GM13977 (cell line): ENCODE results near the gene ZNF33A.
"Not testable (repeated sequence)": the region's sequence is repeated elsewhere in the genome, so short reads cannot be mapped to it uniquely, and the experiment has no call there.

Experiments
- DNase-seq: peaks from one replicate; pipeline ENCODE4 v3.0.0; 2012; ENCODE audit warnings: low spot score
- in situ Hi-C: fragments of 300-500 bp; cut with MboI; formaldehyde crosslinking; loops from one replicate; pipeline ENCODE4 v1.12.0; 2022; ENCODE audit warnings: low sequenced_read_pairs, low pct_unique_long_range_greater_than_20kb, mixed read lengths, inconsistent platforms; ENCODE audit not compliant: unreplicated experiment
- TF ChIP-seq, protein P1 (sequence below): IDR thresholded peaks from 2 replicates; pipeline ENCODE4 v1.5.1; 2012; ENCODE audit warnings: mild to moderate bottlenecking, control low read depth; ENCODE audit not compliant: insufficient read depth; ENCODE audit errors: extremely low read depth, missing control alignments

Gene ZNF33A

DNA sequence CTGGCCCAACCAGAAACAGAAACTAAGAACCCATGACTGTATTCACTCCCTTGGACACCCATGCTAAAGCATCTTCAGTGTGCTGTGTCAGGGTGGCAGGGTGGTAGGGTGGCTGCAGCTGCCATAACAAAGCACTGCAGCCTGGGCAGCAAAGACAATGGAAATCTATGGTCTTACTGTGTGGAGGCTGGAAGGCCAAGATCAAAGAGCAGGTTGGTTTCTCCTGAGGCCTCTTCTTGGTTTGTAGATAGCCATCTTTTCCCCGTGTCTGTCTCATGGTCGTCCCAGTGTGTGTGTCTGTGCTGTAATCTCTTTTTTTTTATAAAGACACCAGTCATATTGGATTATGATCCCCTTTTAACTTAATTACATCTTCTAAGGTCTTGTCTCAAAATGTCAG lies 18.8 kb upstream of the ZNF33A start:
- DNase-seq, result no peak
- TF ChIP-seq, protein P1, sequence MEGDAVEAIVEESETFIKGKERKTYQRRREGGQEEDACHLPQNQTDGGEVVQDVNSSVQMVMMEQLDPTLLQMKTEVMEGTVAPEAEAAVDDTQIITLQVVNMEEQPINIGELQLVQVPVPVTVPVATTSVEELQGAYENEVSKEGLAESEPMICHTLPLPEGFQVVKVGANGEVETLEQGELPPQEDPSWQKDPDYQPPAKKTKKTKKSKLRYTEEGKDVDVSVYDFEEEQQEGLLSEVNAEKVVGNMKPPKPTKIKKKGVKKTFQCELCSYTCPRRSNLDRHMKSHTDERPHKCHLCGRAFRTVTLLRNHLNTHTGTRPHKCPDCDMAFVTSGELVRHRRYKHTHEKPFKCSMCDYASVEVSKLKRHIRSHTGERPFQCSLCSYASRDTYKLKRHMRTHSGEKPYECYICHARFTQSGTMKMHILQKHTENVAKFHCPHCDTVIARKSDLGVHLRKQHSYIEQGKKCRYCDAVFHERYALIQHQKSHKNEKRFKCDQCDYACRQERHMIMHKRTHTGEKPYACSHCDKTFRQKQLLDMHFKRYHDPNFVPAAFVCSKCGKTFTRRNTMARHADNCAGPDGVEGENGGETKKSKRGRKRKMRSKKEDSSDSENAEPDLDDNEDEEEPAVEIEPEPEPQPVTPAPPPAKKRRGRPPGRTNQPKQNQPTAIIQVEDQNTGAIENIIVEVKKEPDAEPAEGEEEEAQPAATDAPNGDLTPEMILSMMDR, result no peak
- in situ Hi-C loops, result no loop called here

DNA sequence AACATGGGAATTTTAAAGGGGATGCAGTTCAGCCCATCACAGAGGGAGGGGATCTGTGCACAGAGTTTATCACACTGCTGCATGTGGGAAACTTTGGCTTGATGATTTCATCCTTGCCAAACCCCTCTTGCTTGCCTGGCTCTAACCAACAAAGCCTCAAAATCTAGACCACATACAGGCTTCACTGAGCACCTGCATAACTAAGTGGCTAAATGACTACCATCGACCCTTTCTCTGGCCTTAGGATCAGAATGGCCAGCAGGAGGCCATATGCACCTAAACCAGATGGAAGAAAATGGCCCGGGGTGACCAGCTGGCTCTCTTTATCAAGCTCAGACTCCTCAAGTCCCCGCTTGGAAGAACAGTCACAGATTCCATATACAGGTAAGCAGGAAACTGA lies 18.4 kb upstream of the ZNF33A start:
- DNase-seq, result no peak
- in situ Hi-C loops, result no loop called here
- TF ChIP-seq, protein P1, result peak; percentile 19

DNA sequence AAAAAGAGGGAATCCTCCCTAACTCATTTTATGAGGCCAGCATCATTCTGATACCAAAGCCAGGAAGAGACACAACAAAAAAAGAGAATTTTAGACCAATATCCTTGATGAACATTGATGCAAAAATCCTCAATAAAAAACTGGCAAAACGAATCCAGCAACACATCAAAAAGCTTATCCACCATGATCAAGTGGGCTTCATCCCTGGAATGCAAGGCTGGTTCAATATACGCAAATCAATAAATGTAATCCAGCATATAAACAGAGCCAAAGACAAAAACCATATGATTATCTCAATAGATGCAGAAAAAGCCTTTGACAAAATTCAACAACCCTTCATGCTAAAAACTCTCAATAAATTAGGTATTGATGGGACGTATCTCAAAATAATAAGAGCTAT lies 11.6 kb upstream of the ZNF33A start:
- DNase-seq, in situ Hi-C loops: not testable (repeated sequence)

DNA sequence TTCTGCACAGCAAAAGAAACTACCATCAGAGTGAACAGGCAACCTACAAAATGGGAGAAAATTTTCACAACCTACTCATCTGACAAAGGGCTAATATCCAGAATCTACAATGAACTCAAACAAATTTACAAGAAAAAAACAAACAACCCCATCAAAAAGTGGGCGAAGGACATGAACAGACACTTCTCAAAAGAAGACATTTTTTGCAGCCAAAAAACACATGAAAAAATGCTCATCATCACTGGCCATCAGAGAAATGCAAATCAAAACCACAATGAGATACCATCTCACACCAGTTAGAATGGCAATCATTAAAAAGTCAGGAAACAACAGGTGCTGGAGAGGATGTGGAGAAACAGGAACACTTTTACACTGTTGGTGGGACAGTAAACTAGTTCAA lies 10.0 kb upstream of the ZNF33A start:
- DNase-seq, in situ Hi-C loops: not testable (repeated sequence)

DNA sequence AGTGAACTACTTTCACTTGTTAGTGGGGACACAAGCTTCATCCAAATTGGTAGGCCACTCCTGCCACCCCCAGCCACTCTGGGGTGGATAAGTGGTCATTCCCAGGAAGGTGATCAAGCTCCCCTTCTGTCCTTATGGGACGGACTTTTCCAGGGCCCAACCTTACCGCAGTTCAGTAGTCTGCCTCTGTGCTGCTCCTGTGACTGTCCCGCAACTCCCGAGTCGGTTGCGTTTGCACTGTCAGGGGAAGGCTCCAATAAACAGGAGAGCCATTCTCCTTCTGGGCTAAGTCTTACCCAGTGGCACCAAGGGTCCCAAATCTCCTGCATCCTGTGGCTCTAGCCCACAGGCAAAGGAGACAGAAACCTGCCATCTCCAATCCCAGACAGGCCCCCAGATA lies 7.4 kb upstream of the ZNF33A start:
- TF ChIP-seq, protein P1, result no peak
- DNase-seq, result no peak
- in situ Hi-C loops, result no loop called here

DNA sequence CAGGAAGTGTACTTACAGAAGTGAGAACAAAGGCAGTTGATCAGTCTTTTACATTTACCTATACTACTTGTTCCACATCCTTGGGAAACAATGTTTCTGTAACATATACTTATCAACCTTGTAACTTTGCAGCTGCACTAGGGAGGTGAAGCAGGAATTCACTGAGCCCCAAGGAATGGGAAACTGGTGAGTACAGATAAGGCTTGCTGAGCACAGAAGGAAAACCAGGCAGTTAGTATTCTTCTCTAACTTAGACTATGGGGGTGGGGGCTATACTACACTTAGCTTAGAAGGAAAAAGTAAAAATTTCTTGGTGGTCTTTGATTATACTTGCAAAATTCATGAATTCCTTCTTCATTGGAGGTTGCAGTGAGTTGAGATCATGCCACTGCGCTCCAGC lies 6.9 kb upstream of the ZNF33A start:
- TF ChIP-seq, protein P1, result no peak
- in situ Hi-C loops, result no loop called here

DNA sequence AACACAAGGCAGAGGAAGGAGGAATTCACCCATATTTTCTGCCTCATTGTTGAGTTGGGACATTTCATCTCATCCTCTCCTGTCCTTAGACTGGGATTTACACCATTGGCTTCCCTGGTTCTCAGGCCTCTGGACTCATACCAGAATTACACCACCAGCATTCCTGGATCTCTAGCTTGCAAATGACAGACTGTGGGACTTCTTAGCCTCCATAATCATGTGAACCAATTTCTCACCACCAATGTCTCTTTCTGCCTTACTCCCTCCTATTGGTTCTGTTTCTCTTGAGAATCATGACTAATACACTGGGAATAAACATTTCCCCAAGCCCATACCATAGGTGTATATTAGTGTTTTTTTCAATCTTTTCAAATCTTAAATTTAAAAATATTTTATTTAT lies 2.9 kb upstream of the ZNF33A start:
- TF ChIP-seq, protein P1, result no peak

More for the DNA sequence above, 6.9 kb upstream of the ZNF33A start:
- no peak for DNase-seq

DNA sequence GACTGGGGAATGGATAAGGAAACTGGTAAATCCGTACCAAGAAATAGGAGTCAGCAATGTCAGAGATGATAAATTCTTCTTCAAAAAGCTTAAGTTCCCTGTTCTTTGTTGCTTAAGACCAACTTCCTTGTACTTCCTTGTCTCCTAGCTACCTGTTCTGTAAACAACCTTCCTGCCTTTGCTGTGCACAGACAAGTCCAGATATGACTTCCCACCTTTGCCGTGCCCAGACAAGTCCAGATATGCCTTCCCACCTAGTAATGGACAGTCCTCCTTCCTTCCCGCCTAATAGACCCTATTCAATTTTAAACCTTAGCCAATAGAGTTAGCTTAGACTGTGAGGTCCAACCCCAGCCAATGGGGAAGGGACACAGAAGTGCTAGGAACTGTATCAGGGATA lies 2.5 kb upstream of the ZNF33A start:
- TF ChIP-seq, protein P1, result no peak
- in situ Hi-C loops, result no loop called here
- no peak for DNase-seq

More for the DNA sequence above, 2.9 kb upstream of the ZNF33A start:
- in situ Hi-C loops, result no loop called here
- no peak for DNase-seq
